ENCODE results near the gene EFR3B.

Gene EFR3B

GRCh38 chr2:25036221-25036559, 5.7 kb upstream of the EFR3B start:
- peak; percentile 66 for DNase-seq

- no peak for DNase-seq
Observed at GRCh38 chr2:25039126-25039525, 2.8 kb upstream of the EFR3B start.

GRCh38 chr2:25041307-25041927, 459 bp upstream of the EFR3B start:
- peak; percentile 69 for DNase-seq

- DNase-seq: peak; percentile 60
Observed at GRCh38 chr2:25042321-25043240, 705 bp downstream of the EFR3B start.

- no peak for DNase-seq
Observed at GRCh38 chr2:25043241-25043867, 1.5 kb downstream of the EFR3B start.

- DNase-seq: no peak
Observed at GRCh38 chr2:25044011-25044410, 2.1 kb downstream of the EFR3B start.

GRCh38 chr2:25044990-25045389, 3.1 kb downstream of the EFR3B start:
- no peak for DNase-seq

GRCh38 chr2:25049422-25049821, 7.5 kb downstream of the EFR3B start:
- DNase-seq: no peak

- DNase-seq: no peak
Observed at GRCh38 chr2:25050128-25050527, 8.3 kb downstream of the EFR3B start.

- DNase-seq: no peak
Observed at GRCh38 chr2:25053041-25053440, 11.2 kb downstream of the EFR3B start.

- no peak for DNase-seq
Observed at GRCh38 chr2:25054720-25055119, 12.8 kb downstream of the EFR3B start.

GRCh38 chr2:25055376-25055920, 13.6 kb downstream of the EFR3B start:
- DNase-seq: no peak

GRCh38 chr2:25056098-25056821, 14.4 kb downstream of the EFR3B start:
- no peak for DNase-seq

- no peak for DNase-seq
Observed at GRCh38 chr2:25062511-25062917, 20.6 kb downstream of the EFR3B start.

- no peak for DNase-seq
Observed at GRCh38 chr2:25063876-25064660, 22.2 kb downstream of the EFR3B start.

- no peak for DNase-seq
Observed at GRCh38 chr2:25065768-25066167, 23.9 kb downstream of the EFR3B start.

GRCh38 chr2:25066455-25066854, 24.6 kb downstream of the EFR3B start:
- no peak for DNase-seq

GRCh38 chr2:25068217-25068616, 26.3 kb downstream of the EFR3B start:
- DNase-seq: no peak

- DNase-seq: no peak
Observed at GRCh38 chr2:25071966-25072365, 30.1 kb downstream of the EFR3B start.

- DNase-seq: no peak
Observed at GRCh38 chr2:25072606-25073005, 30.7 kb downstream of the EFR3B start.

- no peak for DNase-seq
Observed at GRCh38 chr2:25073025-25073424, 31.1 kb downstream of the EFR3B start.

- no peak for DNase-seq
Observed at GRCh38 chr2:25073914-25074313, 32.0 kb downstream of the EFR3B start.

All from NCI-H82 (cell line).